ENCODE data around the gene WRNIP1. TPM values are rescaled to one million over a fixed set of nuclear protein-coding genes. Genes with fewer than 3 reads are reported as not detected.

WRNIP1 gene
- total RNA-seq, 1 donor from 2014 or later, result 25.3 TPM

GRCh38 chr6:2733324-2733723 lies 31.9 kb upstream of the WRNIP1 start:
- H3K4me1 ChIP-seq, result no peaks in the 10 kb centered on the region
- H3K4me2 ChIP-seq, result no peak overlapping the region
- H3K4me3 Mint-ChIP-seq, result no peak overlapping the region
- DNase-seq (ENCODE audit: low spot score), result no peak
- peaks cover 33% of the 10 kb centered on the region for H3K4me1 Mint-ChIP-seq
- no peak overlapping the region for H3K27ac Mint-ChIP-seq
- TF ChIP-seq CTCF (IDR thresholded peaks at IDR 0.05) (no peak), EZH2 (IDR thresholded peaks at IDR 0.05) (no peak), EZH2phosphoT487 (IDR thresholded peaks at IDR 0.05) (no peak)
- H4K20me1 ChIP-seq (ENCODE audit: low read depth), result no peaks in the 10 kb centered on the region
- no peaks in the 10 kb centered on the region for H3K36me3 Mint-ChIP-seq
- no peaks in the 10 kb centered on the region for H3K36me3 ChIP-seq
- H3K27me3 ChIP-seq, result no peaks in the 10 kb centered on the region
- H3K9ac ChIP-seq, result no peak overlapping the region
- H3K27ac ChIP-seq, result no peak overlapping the region
- no peak overlapping the region for H2AFZ ChIP-seq (replicated peaks)
- no peaks in the 10 kb centered on the region for H3K9me3 ChIP-seq (ENCODE audit: low read depth)
- no peaks in the 10 kb centered on the region for H3K79me2 ChIP-seq (ENCODE audit: low read depth)
- H3K9me3 Mint-ChIP-seq, result no peaks in the 10 kb centered on the region
- H3K27me3 Mint-ChIP-seq (ENCODE audit: insufficient read depth, low read depth), result peaks cover 6% of the 10 kb centered on the region
- no peak overlapping the region for H3K4me3 ChIP-seq
- no peaks in the 10 kb centered on the region for H3F3A ChIP-seq (ENCODE audit: low read depth)

- TF ChIP-seq EZH2phosphoT487 (IDR thresholded peaks at IDR 0.05) (no peak), EZH2 (IDR thresholded peaks at IDR 0.05) (no peak), CTCF (IDR thresholded peaks at IDR 0.05) (no peak)
- Histone ChIP-seq H2AFZ (replicated peaks) (no peak overlapping the region), H4K20me1 (ENCODE audit: low read depth) (no peaks in the 10 kb centered on the region), H3K4me1 (no peaks in the 10 kb centered on the region), H3F3A (ENCODE audit: low read depth) (no peaks in the 10 kb centered on the region), H3K9ac (no peak overlapping the region), H3K36me3 (no peaks in the 10 kb centered on the region), H3K9me3 (ENCODE audit: low read depth) (no peaks in the 10 kb centered on the region), H3K4me3 (no peak overlapping the region), H3K79me2 (ENCODE audit: low read depth) (no peaks in the 10 kb centered on the region), H3K27ac (no peak overlapping the region), H3K4me2 (no peak overlapping the region), H3K27me3 (no peaks in the 10 kb centered on the region)
- H3K4me3 Mint-ChIP-seq, result no peak overlapping the region
- H3K36me3 Mint-ChIP-seq, result no peaks in the 10 kb centered on the region
- peaks cover 6% of the 10 kb centered on the region for H3K27me3 Mint-ChIP-seq (ENCODE audit: insufficient read depth, low read depth)
- no peak overlapping the region for H3K27ac Mint-ChIP-seq
- DNase-seq (ENCODE audit: low spot score), result no peak
- H3K9me3 Mint-ChIP-seq, result no peaks in the 10 kb centered on the region
- H3K4me1 Mint-ChIP-seq, result peaks cover 39% of the 10 kb centered on the region
These were observed 31.3 kb upstream of the WRNIP1 start for GRCh38 chr6:2733736-2734480.

GRCh38 chr6:2734488-2735166 lies 30.6 kb upstream of the WRNIP1 start:
- H3F3A ChIP-seq (ENCODE audit: low read depth), result no peaks in the 10 kb centered on the region
- H3K9me3 Mint-ChIP-seq, result no peaks in the 10 kb centered on the region
- H2AFZ ChIP-seq (replicated peaks), result no peak overlapping the region
- H3K4me2 ChIP-seq, result no peak overlapping the region
- no peak for DNase-seq (ENCODE audit: low spot score)
- no peaks in the 10 kb centered on the region for H3K4me1 ChIP-seq
- no peak overlapping the region for H3K27ac ChIP-seq
- no peaks in the 10 kb centered on the region for H3K27me3 ChIP-seq
- peaks cover 46% of the 10 kb centered on the region for H3K4me1 Mint-ChIP-seq
- H3K27ac Mint-ChIP-seq, result no peak overlapping the region
- H3K9me3 ChIP-seq (ENCODE audit: low read depth), result no peaks in the 10 kb centered on the region
- H3K27me3 Mint-ChIP-seq (ENCODE audit: insufficient read depth, low read depth), result peaks cover 6% of the 10 kb centered on the region
- no peaks in the 10 kb centered on the region for H3K36me3 ChIP-seq
- TF ChIP-seq CTCF (IDR thresholded peaks at IDR 0.05), result no peak
- TF ChIP-seq EZH2 (IDR thresholded peaks at IDR 0.05), result no peak
- TF ChIP-seq EZH2phosphoT487 (IDR thresholded peaks at IDR 0.05), result no peak
- no peaks in the 10 kb centered on the region for H3K79me2 ChIP-seq (ENCODE audit: low read depth)
- H4K20me1 ChIP-seq (ENCODE audit: low read depth), result no peaks in the 10 kb centered on the region
- no peak overlapping the region for H3K9ac ChIP-seq
- H3K4me3 Mint-ChIP-seq, result no peak overlapping the region
- no peak overlapping the region for H3K4me3 ChIP-seq
- H3K36me3 Mint-ChIP-seq, result no peaks in the 10 kb centered on the region

Measured in neural progenitor cell (in vitro differentiated cells).